ENCODE results near the gene PDX1. TPM values are rescaled to one million over a fixed set of nuclear protein-coding genes. Genes with fewer than 3 reads are reported as not detected.

PDX1 gene
- total and polyA plus RNA-seq, 2 of the 13 experiments (the other 11 are each of a cell fraction or from before 2014, with no cell fraction given), result 0.07 TPM; not detected in 1

DNA sequence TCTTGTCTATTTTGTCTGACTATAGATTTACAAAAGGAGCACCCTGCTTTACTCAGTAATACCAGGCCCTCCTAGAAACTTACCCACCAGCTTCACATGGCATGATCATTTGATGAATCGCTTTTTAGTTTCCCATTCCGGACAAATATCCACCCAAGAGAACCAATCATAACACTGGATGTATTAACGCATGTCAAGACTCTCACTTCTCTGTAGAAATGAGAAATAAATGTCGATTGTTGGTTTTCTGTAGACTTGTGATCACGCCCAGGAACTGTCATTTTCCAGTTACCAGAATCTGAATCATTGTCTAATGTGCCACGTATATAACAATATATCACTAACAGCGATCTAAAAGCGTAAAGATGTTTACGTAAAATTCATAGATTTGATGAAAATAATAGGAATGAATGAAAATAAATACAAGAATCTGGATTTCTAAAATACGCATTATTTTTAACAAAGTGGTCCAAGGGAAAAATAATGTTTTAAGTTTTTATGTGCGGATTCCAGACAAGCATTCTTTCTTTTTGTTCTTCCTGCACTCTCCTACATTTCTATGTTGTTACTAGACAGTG, 35.3 kb downstream of the PDX1 start:
- TF ChIP-seq SOX13 (IDR thresholded peaks at IDR 0.05) (no peak), SOX13 (CRISPR knock-in tag; conservative IDR thresholded peaks at IDR 0.05 in 1 of 2, IDR thresholded peaks at IDR 0.05 in 1 of 2) (no peak), ZNF773 (CRISPR knock-in tag; IDR thresholded peaks at IDR 0.05; ENCODE audit: borderline replicate concordance) (no peak), ZNF75D (CRISPR knock-in tag; IDR thresholded peaks at IDR 0.05; ENCODE audit: borderline replicate concordance) (no peak), ZFP37 (CRISPR knock-in tag; IDR thresholded peaks at IDR 0.05; ENCODE audit: borderline replicate concordance) (no peak), ZNF709 (CRISPR knock-in tag; IDR thresholded peaks at IDR 0.05) (no peak), MYC (CRISPR knock-in tag; IDR thresholded peaks at IDR 0.05; ENCODE audit: borderline replicate concordance) (no peak), NR2F6 (IDR thresholded peaks at IDR 0.05) (no peak), NR2F6 (CRISPR knock-in tag; IDR thresholded peaks at IDR 0.05) (no peak), PLRG1 (conservative IDR thresholded peaks at IDR 0.05) (no peak), GLI4 (CRISPR knock-in tag; IDR thresholded peaks at IDR 0.05; ENCODE audit: borderline replicate concordance) (no peak), ZNF335 (CRISPR knock-in tag; IDR thresholded peaks at IDR 0.05) (no peak), ZKSCAN8 (CRISPR knock-in tag; IDR thresholded peaks at IDR 0.05; ENCODE audit: borderline replicate concordance) (no peak)
- TF ChIP-seq, protein P1, sequence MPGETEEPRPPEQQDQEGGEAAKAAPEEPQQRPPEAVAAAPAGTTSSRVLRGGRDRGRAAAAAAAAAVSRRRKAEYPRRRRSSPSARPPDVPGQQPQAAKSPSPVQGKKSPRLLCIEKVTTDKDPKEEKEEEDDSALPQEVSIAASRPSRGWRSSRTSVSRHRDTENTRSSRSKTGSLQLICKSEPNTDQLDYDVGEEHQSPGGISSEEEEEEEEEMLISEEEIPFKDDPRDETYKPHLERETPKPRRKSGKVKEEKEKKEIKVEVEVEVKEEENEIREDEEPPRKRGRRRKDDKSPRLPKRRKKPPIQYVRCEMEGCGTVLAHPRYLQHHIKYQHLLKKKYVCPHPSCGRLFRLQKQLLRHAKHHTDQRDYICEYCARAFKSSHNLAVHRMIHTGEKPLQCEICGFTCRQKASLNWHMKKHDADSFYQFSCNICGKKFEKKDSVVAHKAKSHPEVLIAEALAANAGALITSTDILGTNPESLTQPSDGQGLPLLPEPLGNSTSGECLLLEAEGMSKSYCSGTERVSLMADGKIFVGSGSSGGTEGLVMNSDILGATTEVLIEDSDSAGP (CRISPR knock-in tag; IDR thresholded peaks at IDR 0.05; ENCODE audit: borderline replicate concordance), result no peak
- TF ChIP-seq, protein P2, sequence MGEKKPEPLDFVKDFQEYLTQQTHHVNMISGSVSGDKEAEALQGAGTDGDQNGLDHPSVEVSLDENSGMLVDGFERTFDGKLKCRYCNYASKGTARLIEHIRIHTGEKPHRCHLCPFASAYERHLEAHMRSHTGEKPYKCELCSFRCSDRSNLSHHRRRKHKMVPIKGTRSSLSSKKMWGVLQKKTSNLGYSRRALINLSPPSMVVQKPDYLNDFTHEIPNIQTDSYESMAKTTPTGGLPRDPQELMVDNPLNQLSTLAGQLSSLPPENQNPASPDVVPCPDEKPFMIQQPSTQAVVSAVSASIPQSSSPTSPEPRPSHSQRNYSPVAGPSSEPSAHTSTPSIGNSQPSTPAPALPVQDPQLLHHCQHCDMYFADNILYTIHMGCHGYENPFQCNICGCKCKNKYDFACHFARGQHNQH (CRISPR knock-in tag; IDR thresholded peaks at IDR 0.05), result no peak
- no peaks in the 10 kb centered on the region for H3K9me3 ChIP-seq (ENCODE audit: low read length)
- H3K4me3 ChIP-seq (replicated peaks in 1 of 3; ENCODE audit: insufficient read depth in 1 of 3, low read depth in 2 of 3, low read length in 3 of 3), result no peak overlapping the region
- BruUV-seq (replicated peaks), result no TSS peak
- DNase-seq (ENCODE audit: low spot score) (no peak), ATAC-seq (no peak), FAIRE-seq (no peak)
- no peak overlapping the region for H2AFZ ChIP-seq (ENCODE audit: low read length)
- H3K27ac ChIP-seq (ENCODE audit: extremely low read length, insufficient read depth, low read length), result no peak overlapping the region
- intact Hi-C loops (cut with micrococcal nuclease; ENCODE audit: unreplicated experiment) (no loop called here), in situ Hi-C loops (cut with HindIII; ENCODE audit: extremely low pct_ligation_motif_present, low pct_unique_long_range_greater_than_20kb) (loop anchor here (25.0 kb wide), 1 partner anchor 993 kb away; no protein-coding TSS in a partner anchor)
- WGBS (ENCODE audit: low lambda C conversion rate), result 82% methylated on average over 11 of the region's 11 CpGs
- CTCF ChIA-PET (ENCODE audit: low intra/inter-chr PET ratio, low total read pairs), result no interaction called here
- POLR2A ChIA-PET, result no interaction called here
- H3K36me3 ChIP-seq (replicated peaks in 1 of 2; ENCODE audit: control insufficient read depth in 1 of 2, insufficient read depth in 2 of 2, low read length in 2 of 2), result no peaks in the 10 kb centered on the region
- H3K9ac ChIP-seq (ENCODE audit: insufficient read depth, low read depth, low read length), result no peak overlapping the region
- H4K20me1 ChIP-seq (ENCODE audit: insufficient read depth, low read length), result no peaks in the 10 kb centered on the region
- peaks cover 39% of the 10 kb centered on the region for H3K4me1 ChIP-seq (ENCODE audit: insufficient read depth, low read length)
- H3K4me2 ChIP-seq (ENCODE audit: low read depth, low read length), result no peak overlapping the region
- H3K27me3 ChIP-seq (ENCODE audit: control insufficient read depth in 1 of 2, insufficient read depth in 2 of 2, low read length in 2 of 2), result peaks cover 0 to 4% of the 10 kb centered on the region in 2 experiments; a peak in 1 of 5 replicates
- no peaks in the 10 kb centered on the region for H3K79me2 ChIP-seq (ENCODE audit: insufficient read depth, low read length)
